Activated T-helper 1 cell treated with anti-CD3 and anti-CD28 coated beads, Interleukin-2, amount 50 U/mL, for 16 hours (primary cell): ENCODE measurements around the gene FERMT2.
"Not testable (repeated sequence)": the region's sequence is repeated elsewhere in the genome, so short reads cannot be mapped to it uniquely, and the experiment has no call there.

Source experiments
- DNase-seq, 2 donors: peaks; one replicate each; pipeline ENCODE4 v3.0.0-alpha.2; 2020; ENCODE audit warnings: low read depth in 1 of 2, low spot score in 1 of 2

Gene FERMT2

DNA sequence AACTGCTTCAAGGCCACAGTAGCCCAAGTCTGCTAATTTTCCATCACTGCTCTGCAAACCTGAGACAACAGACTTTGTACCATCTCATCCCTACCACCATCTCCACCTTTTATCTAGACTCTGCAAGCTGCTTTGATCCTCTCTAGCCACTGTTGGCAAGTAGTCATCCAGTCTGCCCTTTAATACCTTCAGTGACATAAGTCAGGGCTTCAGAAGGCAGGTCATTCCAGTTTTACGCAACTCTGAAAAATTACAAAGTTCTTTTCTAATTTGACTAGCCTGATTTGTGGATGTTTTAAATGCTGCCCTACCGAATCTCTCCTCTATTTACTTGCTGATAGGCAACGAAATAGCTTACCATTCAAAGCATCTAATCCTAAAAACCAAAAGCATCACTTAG lies 2.8 kb downstream of the FERMT2 start:
- DNase-seq: no peak

DNA sequence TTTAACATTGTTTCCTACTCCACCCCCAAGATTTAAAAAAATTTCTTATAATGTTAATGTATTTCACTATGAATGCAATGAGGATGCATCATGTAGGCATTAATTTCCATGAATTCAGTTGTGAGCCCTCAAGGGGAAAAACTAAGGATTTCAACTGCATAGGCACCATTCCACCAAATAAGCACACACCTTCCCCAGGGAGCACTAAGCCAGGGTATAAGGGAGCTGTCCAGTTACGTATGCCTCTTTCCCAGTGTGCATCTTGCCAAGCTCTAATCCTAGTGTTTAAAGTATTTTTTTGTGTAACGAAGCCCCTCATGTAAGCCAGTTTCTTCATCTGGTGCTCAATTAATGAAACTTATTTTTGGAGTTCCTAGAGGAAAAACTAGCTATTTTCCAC lies 6.6 kb downstream of the FERMT2 start:
- DNase-seq: no peak

- no peak for DNase-seq
Observed at GRCh38 chr14:52939427-52939826, 11.4 kb downstream of the FERMT2 start.

DNA sequence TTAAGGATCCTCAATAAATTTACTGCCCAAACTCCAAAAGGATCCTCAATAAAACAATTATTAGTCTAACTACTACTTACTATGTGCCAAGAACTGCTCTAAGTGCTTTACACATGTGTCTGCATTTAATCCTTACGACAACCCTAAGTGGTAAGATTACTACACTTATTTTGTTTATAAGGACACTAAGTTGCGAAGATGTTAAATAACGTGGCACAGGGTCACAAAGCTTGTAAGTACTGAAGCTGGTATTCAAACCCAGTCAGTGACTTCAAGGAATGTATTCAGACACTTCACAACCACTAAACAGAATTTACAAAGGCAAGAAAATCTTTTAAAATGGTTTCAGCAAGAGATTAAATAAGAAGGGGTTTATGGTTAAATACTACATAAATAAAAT lies 13.0 kb downstream of the FERMT2 start:
- no peak for DNase-seq

- DNase-seq: no peak
Observed at GRCh38 chr14:52937306-52937705, 13.5 kb downstream of the FERMT2 start.

- DNase-seq: no peak
Observed at GRCh38 chr14:52936437-52936836, 14.4 kb downstream of the FERMT2 start.

- DNase-seq: no peak
Observed at GRCh38 chr14:52935833-52936232, 15.0 kb downstream of the FERMT2 start.

GRCh38 chr14:52934762-52935161 lies 16.1 kb downstream of the FERMT2 start:
- no peak for DNase-seq

DNA sequence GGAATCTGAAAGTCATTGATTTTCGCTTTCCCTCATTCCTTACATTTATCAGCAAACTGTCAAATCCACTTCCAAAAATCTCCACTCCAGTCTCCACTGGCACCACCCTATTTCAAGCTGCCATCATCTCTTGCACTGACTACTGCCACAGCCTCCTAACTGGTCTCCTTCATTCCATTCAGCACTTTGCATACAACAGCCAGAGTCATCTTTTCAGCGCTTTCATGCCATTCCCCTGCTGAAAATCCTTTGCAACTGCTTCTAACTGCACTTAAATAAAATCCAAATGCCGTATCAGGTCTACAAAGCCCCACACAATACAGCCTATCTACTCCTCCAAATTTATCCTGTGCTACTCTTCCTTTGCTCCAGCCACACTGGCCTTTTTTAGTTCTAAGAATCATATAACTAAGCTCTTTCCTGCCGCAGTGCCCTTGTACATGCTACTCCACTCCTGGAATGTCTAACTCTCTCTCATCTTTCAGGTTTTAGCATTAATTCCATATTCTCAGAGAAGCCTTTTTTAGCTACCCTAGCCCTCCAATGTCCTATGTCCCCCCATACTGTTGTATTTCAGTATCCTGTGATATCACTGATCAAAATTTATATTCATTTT lies 21.6 kb downstream of the FERMT2 start:
- DNase-seq: no peak

- no peak for DNase-seq
Observed at GRCh38 chr14:52926953-52927352, 23.9 kb downstream of the FERMT2 start.

- no peak for DNase-seq
Observed at GRCh38 chr14:52923902-52924575, 26.8 kb downstream of the FERMT2 start.

GRCh38 chr14:52922656-52923055 lies 28.2 kb downstream of the FERMT2 start:
- no peak for DNase-seq

DNA sequence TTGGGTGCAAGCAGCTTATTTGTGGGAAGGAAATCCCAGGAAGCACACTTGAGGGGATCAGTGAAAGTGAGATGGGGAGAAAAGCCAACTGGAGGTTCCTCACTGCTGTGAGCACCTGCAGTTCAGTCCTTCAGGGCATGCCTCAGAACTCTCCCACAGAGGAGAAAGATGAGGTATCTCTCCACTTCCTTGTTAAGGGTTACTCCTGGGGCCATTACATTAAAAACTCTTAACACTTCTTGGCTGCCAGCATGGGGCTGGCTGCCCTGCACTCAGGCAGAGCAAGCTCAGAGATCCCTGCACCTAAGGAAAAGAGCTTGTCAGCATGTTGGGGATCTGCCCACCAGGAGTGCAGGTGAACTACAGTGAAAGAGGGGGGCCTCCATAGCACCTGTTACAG lies 28.8 kb downstream of the FERMT2 start:
- no peak for DNase-seq

- DNase-seq: not testable (repeated sequence)
Observed at GRCh38 chr14:52920411-52920810, 30.4 kb downstream of the FERMT2 start.

- no peak for DNase-seq
Observed at GRCh38 chr14:52919971-52920370, 30.9 kb downstream of the FERMT2 start.

DNA sequence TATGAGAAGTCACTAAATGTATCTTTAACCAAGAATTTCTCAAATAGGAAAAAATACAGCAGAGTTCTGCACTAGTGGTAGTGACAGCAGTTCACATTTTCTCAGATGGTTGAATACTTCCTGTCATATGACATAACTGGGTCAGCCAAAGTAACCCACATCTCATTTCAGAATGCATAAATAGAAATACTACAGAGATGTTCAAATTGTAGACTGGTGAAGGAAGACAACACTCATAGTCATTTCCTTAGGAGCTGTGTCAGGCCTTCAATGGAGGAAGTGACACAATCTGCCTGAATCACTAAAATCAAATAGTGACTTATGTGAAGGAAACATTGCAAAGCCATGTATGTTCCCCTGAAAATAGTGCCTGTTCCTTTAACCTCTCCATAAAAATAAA lies 32.4 kb downstream of the FERMT2 start:
- DNase-seq: no peak

GRCh38 chr14:52917735-52918134 lies 33.1 kb downstream of the FERMT2 start:
- DNase-seq: no peak

DNA sequence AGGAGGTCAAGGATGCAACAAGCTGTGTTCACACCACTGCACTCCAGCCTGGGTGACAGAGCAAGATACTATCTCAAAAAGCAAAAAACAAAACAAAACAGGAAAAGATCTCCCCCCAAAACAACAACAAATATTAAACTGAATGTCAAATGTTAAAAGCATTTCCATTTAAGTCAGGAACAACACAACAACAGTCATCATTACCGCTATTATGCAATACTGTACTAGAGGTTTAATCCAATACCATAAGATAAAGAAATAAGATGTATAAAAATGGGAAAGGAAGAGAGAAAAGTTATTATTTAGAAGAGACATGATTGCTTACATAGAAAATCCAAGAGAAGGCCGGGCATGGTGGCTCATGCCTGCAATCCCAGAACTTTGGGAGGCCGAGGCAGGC lies 36.6 kb downstream of the FERMT2 start:
- DNase-seq: no peak

DNA sequence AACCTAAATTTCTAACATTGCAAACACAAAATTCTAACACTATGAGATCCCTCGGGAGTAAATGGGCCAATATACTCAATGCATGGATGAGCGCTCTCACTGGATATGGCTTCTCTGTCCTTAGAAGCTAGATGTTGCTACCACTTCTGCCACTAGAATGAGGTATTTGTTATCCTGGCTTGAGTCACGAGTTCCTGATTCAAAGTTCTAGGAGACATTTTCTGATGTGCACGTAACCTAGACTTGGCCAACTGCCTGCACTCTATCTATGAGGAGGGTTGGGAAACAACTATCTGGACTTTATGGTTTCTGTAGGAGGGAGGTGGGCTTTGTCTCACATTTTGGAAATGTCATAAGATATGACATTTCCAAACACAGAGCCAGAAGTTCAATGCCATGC lies 37.6 kb downstream of the FERMT2 start:
- DNase-seq: no peak

GRCh38 chr14:52911904-52912303 lies 38.9 kb downstream of the FERMT2 start:
- DNase-seq: no peak

- DNase-seq: no peak
Observed at GRCh38 chr14:52910572-52910971, 40.3 kb downstream of the FERMT2 start.

- no peak for DNase-seq
Observed at GRCh38 chr14:52907949-52908348, 42.9 kb downstream of the FERMT2 start.

- DNase-seq: no peak
Observed at GRCh38 chr14:52906141-52906601, 44.7 kb downstream of the FERMT2 start.
